Endothelial cell of umbilical vein (primary cell): ENCODE results near the gene LAMB1. TPM values are rescaled to one million over a fixed set of nuclear protein-coding genes. Genes with fewer than 3 reads are reported as not detected.
A peak's percentile ranks its signal among the peaks of the same experiment; 100 is the strongest.
"Not testable (repeated sequence)": the region's sequence is repeated elsewhere in the genome, so short reads cannot be mapped to it uniquely, and the experiment has no call there.

Experiments used
- BruUV-seq: library from RNA; stranded (reverse); fragments of 400-500 nt; replicated peaks from 2 replicates; lab custom pipeline; 2021; lab: Mats Ljungman, UMichigan
- CTCF ChIA-PET: fragments of 300-600, 350-600 bp; sonication (Branson Sonifier 250); formaldehyde crosslinking; loops from one replicate; lab custom pipeline; 2021; ENCODE audit warnings: antibody characterized with exemption, inconsistent platforms; lab: Charles Lee
- POLR2A ChIA-PET: fragments of 300-600, 350-600 bp; sonication (Branson Sonifier 250); formaldehyde crosslinking; loops from one replicate; lab custom pipeline; 2021; ENCODE audit warnings: antibody characterized with exemption, inconsistent platforms; lab: Charles Lee
- DNase-seq: peaks from one replicate; pipeline ENCODE4 v3.0.0-alpha.2; 2011; ENCODE audit warnings: low read depth, low spot score
- FAIRE-seq: peaks from 2 replicates; lab custom pipeline; 2011; peaks lifted over from hg19 to GRCh38; lab: Jason Lieb, UNC
- H2AFZ ChIP-seq: 2 replicates; pipeline ENCODE4 v1.6.0; 2012; ENCODE audit warnings: low read depth, low read length, control low read depth, inconsistent platforms
- H3K27ac ChIP-seq: 2 replicates; pipeline ENCODE4 v1.5.1; 2011; ENCODE audit warnings: low read depth, mild to moderate bottlenecking, control low read depth, low read length, moderate library complexity; ENCODE audit not compliant: insufficient read depth
- H3K27me3 ChIP-seq, 2 experiments: 2 replicates each; pipeline versions ENCODE4 v1.6.0 to v1.6.1; 2011; ENCODE audit warnings: low read length in 2 of 2, mixed read lengths in 1 of 2; ENCODE audit not compliant: control insufficient read depth in 2 of 2, insufficient read depth in 2 of 2
- H3K36me3 ChIP-seq, 2 experiments: 2 replicates in 1 of 2; 3 replicates in 1 of 2; pipeline ENCODE4 v1.5.1; 2011; ENCODE audit warnings: low read length in 2 of 2, mild to moderate bottlenecking in 1 of 2, moderate library complexity in 1 of 2; ENCODE audit not compliant: control insufficient read depth in 2 of 2, insufficient read depth in 2 of 2; ENCODE audit errors: extremely low read depth in 1 of 2
- H3K4me1 ChIP-seq: 3 replicates; pipeline ENCODE4 v1.5.1; 2011; ENCODE audit warnings: mild to moderate bottlenecking, low read length; ENCODE audit not compliant: control insufficient read depth, insufficient read depth; ENCODE audit errors: extremely low read depth
- H3K4me2 ChIP-seq: 2 replicates; pipeline ENCODE4 v1.6.1; 2011; ENCODE audit warnings: low read length, control low read depth, mixed read lengths; ENCODE audit not compliant: insufficient read depth
- H3K4me3 ChIP-seq, 3 experiments: fragments of 200-600 bp in 1 of 3; sonication (generic), shearing (Covaris generic) in 1 of 3; replicated peaks in 1 of 3; 2 replicates each; pipeline ENCODE4 v1.5.1; 2011 to 2016; ENCODE audit warnings: control low read depth in 3 of 3, low read length in 3 of 3, mild to moderate bottlenecking in 2 of 3, inconsistent platforms in 1 of 3, low read depth in 1 of 3, moderate library complexity in 1 of 3; ENCODE audit not compliant: insufficient read depth in 1 of 3
- H3K79me2 ChIP-seq: 2 replicates; pipeline ENCODE4 v1.6.0; 2012; ENCODE audit warnings: low read length, inconsistent platforms; ENCODE audit not compliant: control insufficient read depth, insufficient read depth
- H3K9ac ChIP-seq: replicated peaks from 2 replicates; pipeline ENCODE3; 2011; ENCODE audit warnings: low read length, control low read depth; ENCODE audit not compliant: insufficient read depth; ENCODE audit errors: extremely low read depth
- H3K9me1 ChIP-seq: replicated peaks from 3 replicates; pipeline ENCODE4 v1.6.0; 2011; ENCODE audit warnings: mild to moderate bottlenecking, low read length; ENCODE audit not compliant: control insufficient read depth, insufficient read depth; ENCODE audit errors: extremely low read depth
- H3K9me3 ChIP-seq: replicated peaks from 2 replicates; pipeline ENCODE4 v1.5.1; 2012; ENCODE audit warnings: low read length, inconsistent platforms; ENCODE audit not compliant: control insufficient read depth, insufficient read depth
- H4K20me1 ChIP-seq: replicated peaks from 2 replicates; pipeline ENCODE3; 2011; ENCODE audit warnings: mild to moderate bottlenecking, low read length; ENCODE audit not compliant: control insufficient read depth, insufficient read depth; ENCODE audit errors: extremely low read depth
- EZH2 ChIP-seq: IDR thresholded peaks from 2 replicates; pipeline ENCODE4 v1.6.1; 2012; ENCODE audit warnings: borderline replicate concordance, low read depth, mild to moderate bottlenecking, moderate library complexity, low read length, inconsistent platforms; ENCODE audit not compliant: severe bottlenecking
- FOS ChIP-seq: IDR thresholded peaks from 2 replicates; pipeline ENCODE4 v1.6.1; 2011; ENCODE audit warnings: mild to moderate bottlenecking, low read length, moderate library complexity, borderline replicate concordance; ENCODE audit not compliant: insufficient read depth
- GATA2 ChIP-seq: IDR thresholded peaks from 2 replicates; pipeline ENCODE4 v1.7.0; 2011; ENCODE audit warnings: low read depth, mild to moderate bottlenecking, moderate library complexity, mixed read lengths, low read length; ENCODE audit not compliant: insufficient read length, insufficient read depth
- JUN ChIP-seq: IDR thresholded peaks from 2 replicates; pipeline ENCODE4 v1.6.1; 2011; ENCODE audit warnings: borderline replicate concordance, low read depth; ENCODE audit not compliant: insufficient read length, insufficient read depth
- MYC ChIP-seq: IDR thresholded peaks from one replicate; pipeline ENCODE4 v1.6.1; 2011; ENCODE audit warnings: mild to moderate bottlenecking, low read depth, low read length
- POLR2A ChIP-seq: IDR thresholded peaks from 2 replicates; pipeline ENCODE4 v1.6.1; 2012; ENCODE audit warnings: low read depth, mild to moderate bottlenecking, control low read depth, low read length
- POLR2AphosphoS5 ChIP-seq: IDR thresholded peaks from 2 replicates; pipeline ENCODE4 v1.6.1; 2012; ENCODE audit warnings: low read depth, mild to moderate bottlenecking, control low read depth, low read length, moderate library complexity; ENCODE audit not compliant: insufficient read depth
- dilution Hi-C: fragments of 300-500 bp; cut with MboI; formaldehyde crosslinking; loops from one replicate; pipeline ENCODE4 v1.15.0; 2019; ENCODE audit warnings: low sequenced_read_pairs; ENCODE audit not compliant: extremely low pct_ligation_motif_present
- intact Hi-C: fragments of 100-400 bp; cut with micrococcal nuclease; formaldehyde crosslinking; loops from one replicate; pipeline ENCODE4 v1.10.0; 2022
- polyA plus RNA-seq, 4 experiments: library from polyadenylated mRNA; depleted of rRNA in 3 of 4; stranded (reverse) in 3 of 4; unstranded in 1 of 4; fragments of >200 nt; gene quantifications; 2 replicates each; pipeline versions ENCODE4 v1.2.1 to v1.2.3, GENCODE V29; 2011 to 2012; ENCODE audit warnings: missing spikeins in 1 of 4
- total RNA-seq: library from RNA; stranded (reverse); gene quantifications from 2 replicates; pipeline ENCODE4 v1.2.3, GENCODE V29; 2021
- TF ChIP-seq, protein P1 (sequence below), 2 donors: IDR thresholded peaks; 1 replicate in 1 of 2; 2 replicates in 1 of 2; pipeline ENCODE4 v1.5.1; 2011; ENCODE audit warnings: low read length in 2 of 2, mild to moderate bottlenecking in 2 of 2, moderate library complexity in 2 of 2, control low read depth in 1 of 2, inconsistent platforms in 1 of 2, low read depth in 1 of 2; ENCODE audit not compliant: insufficient read depth in 1 of 2; ENCODE audit errors: extremely low read depth in 1 of 2
- TF ChIP-seq, protein P2 (sequence below): IDR thresholded peaks from 2 replicates; pipeline ENCODE4 v1.6.1; 2011; ENCODE audit not compliant: insufficient read depth, insufficient read length

The LAMB1 gene
- total and polyA plus RNA-seq, 2 donors (not counting 3 experiments of a cell fraction or from before 2014, with no cell fraction given): 588 to 703 TPM

DNA sequence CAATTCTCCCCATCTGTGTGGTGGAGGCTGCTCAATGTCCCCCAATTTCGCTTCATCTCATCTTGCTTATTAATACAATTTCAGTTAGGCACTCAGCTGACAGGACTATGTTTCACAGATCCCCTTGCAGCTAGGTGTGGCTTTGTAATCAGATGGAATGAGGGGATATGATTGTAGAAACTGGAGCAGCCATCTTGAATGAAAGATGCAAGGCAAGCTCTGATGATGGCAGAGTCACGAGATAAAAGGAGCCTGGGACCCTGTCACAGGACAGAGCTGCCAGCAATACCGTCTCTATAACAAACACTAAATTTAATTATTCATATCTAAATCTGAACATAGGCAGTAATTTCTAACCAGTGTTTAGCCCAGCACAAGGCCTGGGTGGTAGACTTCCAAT lies 113.0 kb downstream of the LAMB1 start:
- H2AFZ ChIP-seq: peak overlapping the region; percentile 75
- no TSS peak for BruUV-seq
- no peak for DNase-seq
- peaks cover 24% of the 10 kb centered on the region for H3K4me1 ChIP-seq
- no peak overlapping the region for H3K4me2 ChIP-seq
- FAIRE-seq: no peak
- H4K20me1 ChIP-seq: no peaks in the 10 kb centered on the region
- no peak for TF ChIP-seq JUN
- no peak for TF ChIP-seq GATA2
- TF ChIP-seq FOS: no peak
- no peak for TF ChIP-seq POLR2AphosphoS5
- TF ChIP-seq EZH2: no peak
- TF ChIP-seq, protein P1, sequence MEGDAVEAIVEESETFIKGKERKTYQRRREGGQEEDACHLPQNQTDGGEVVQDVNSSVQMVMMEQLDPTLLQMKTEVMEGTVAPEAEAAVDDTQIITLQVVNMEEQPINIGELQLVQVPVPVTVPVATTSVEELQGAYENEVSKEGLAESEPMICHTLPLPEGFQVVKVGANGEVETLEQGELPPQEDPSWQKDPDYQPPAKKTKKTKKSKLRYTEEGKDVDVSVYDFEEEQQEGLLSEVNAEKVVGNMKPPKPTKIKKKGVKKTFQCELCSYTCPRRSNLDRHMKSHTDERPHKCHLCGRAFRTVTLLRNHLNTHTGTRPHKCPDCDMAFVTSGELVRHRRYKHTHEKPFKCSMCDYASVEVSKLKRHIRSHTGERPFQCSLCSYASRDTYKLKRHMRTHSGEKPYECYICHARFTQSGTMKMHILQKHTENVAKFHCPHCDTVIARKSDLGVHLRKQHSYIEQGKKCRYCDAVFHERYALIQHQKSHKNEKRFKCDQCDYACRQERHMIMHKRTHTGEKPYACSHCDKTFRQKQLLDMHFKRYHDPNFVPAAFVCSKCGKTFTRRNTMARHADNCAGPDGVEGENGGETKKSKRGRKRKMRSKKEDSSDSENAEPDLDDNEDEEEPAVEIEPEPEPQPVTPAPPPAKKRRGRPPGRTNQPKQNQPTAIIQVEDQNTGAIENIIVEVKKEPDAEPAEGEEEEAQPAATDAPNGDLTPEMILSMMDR (IDR thresholded peaks at IDR 0.05; ENCODE audit: extremely low read depth in 1 of 2, insufficient read depth in 1 of 2, low read depth in 1 of 2, low read length in 2 of 2): no peak
- TF ChIP-seq, protein P2, sequence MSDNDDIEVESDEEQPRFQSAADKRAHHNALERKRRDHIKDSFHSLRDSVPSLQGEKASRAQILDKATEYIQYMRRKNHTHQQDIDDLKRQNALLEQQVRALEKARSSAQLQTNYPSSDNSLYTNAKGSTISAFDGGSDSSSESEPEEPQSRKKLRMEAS: no peak
- TF ChIP-seq MYC: no peak
- TF ChIP-seq POLR2A: no peak
- peaks cover 8 to 18% of the 10 kb centered on the region in 2 experiments for H3K27me3 ChIP-seq
- H3K27ac ChIP-seq: no peak overlapping the region
- H3K4me3 ChIP-seq: no peak overlapping the region
- ChIA-PET CTCF (interaction anchor here (0.8 to 3.8 kb wide), 3 partner anchors 10 to 15 kb away, joined by 5 to 23 read pairs (median 19); no protein-coding TSS in a partner anchor), POLR2A (no interaction called here)
- peaks cover 0 to 2% of the 10 kb centered on the region in 2 experiments for H3K36me3 ChIP-seq
- peaks cover 25% of the 10 kb centered on the region for H3K79me2 ChIP-seq
- no peaks in the 10 kb centered on the region for H3K9me3 ChIP-seq
- no peaks in the 10 kb centered on the region for H3K9me1 ChIP-seq
- no peak overlapping the region for H3K9ac ChIP-seq
- dilution Hi-C loops: no loop called here
- intact Hi-C loops: no loop called here

DNA sequence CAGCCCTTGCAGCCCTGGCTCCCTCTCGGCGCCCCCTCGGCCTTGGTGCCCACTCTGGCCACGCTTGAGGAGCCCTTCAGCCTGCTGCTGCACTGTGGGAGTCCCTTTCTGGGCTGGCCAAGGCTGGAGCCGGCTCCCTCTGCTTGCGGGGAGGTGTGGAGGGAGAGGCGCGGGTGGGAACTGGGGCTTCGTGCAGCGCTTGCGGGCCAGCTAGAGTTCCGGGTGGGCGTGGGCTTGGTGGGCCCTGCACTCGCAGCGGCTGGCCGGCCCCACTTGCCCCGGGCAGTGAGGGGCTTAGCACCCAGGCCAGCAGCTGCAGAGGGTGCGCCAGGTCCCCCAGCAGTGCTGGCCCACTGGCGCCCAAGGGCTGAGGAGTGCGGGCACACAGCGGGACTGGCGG lies 115.1 kb downstream of the LAMB1 start:
- H3K27ac ChIP-seq, DNase-seq, H3K4me2 ChIP-seq, dilution Hi-C loops, POLR2A ChIA-PET, H3K4me3 ChIP-seq, H3K9me3 ChIP-seq, H3K36me3 ChIP-seq, H3K9ac ChIP-seq, FAIRE-seq, intact Hi-C loops, H4K20me1 ChIP-seq, H2AFZ ChIP-seq, H3K9me1 ChIP-seq, BruUV-seq: not testable (repeated sequence)
- peaks cover 16% of the 10 kb centered on the region for H3K4me1 ChIP-seq
- CTCF ChIA-PET: interaction anchor here (1.1 to 2.9 kb wide), 3 partner anchors 8 to 258 kb away, joined by 3 to 23 read pairs (median 8); no protein-coding TSS in a partner anchor
- peaks cover 15 to 31% of the 10 kb centered on the region in 2 experiments for H3K27me3 ChIP-seq
- peaks cover 10% of the 10 kb centered on the region for H3K79me2 ChIP-seq
